Ovary (tissue), 3 donors: ENCODE measurements around the gene CKAP5.

ENCODE experiments used
- CTCF ChIP-seq, 3 donors: fragments of 450-650 bp in 2 of 3; fragments of 200-600 bp in 1 of 3; IDR thresholded peaks; one replicate each; pipeline versions ENCODE4 v1.5.1 to v1.8.0; 2016 to 2022; ENCODE audit warnings: antibody characterized with exemption in 3 of 3, mild to moderate bottlenecking in 1 of 3
- EP300 ChIP-seq: sonication (generic); formaldehyde crosslinking; IDR thresholded peaks from one replicate; pipeline ENCODE4 v1.6.1; 2017; ENCODE audit warnings: antibody characterized with exemption
- POLR2A ChIP-seq: fragments of 450-650 bp; IDR thresholded peaks from one replicate; pipeline ENCODE4 v1.6.1; 2017; ENCODE audit warnings: antibody characterized with exemption, mild to moderate bottlenecking, moderate library complexity
- donor health status: DM: no; HTN: no; CAD: no.

GRCh38 chr11:46696212-46696558 lies 149.9 kb downstream of the CKAP5 start:
- TF ChIP-seq EP300 (no peak), POLR2A (no peak), CTCF (IDR thresholded peaks at IDR 0.05) (no peak)
